ENCODE data around the gene MAN2A1.

- no peak for TF ChIP-seq CTCF (conservative IDR thresholded peaks at IDR 0.05; ENCODE audit: low read length)
- no peak for TF ChIP-seq EZH2phosphoT487 (IDR thresholded peaks at IDR 0.05; ENCODE audit: borderline replicate concordance, low read depth, low read length)
These were observed 184.0 kb downstream of the MAN2A1 start for GRCh38 chr5:109873687-109874086.
